Keratinocyte (primary cell): ENCODE results near the gene TWNK. TPM values are rescaled to one million over a fixed set of nuclear protein-coding genes. Genes with fewer than 3 reads are reported as not detected.

Source experiments
- DNase-seq: peaks from one replicate; pipeline ENCODE4 v3.0.0-alpha.2; 2011; ENCODE audit warnings: low read depth, missing footprints, low spot score
- FAIRE-seq: peaks from 2 replicates; lab custom pipeline; 2011; peaks lifted over from hg19 to GRCh38; lab: Jason Lieb, UNC
- H2AFZ ChIP-seq: 2 replicates; pipeline ENCODE4 v1.6.0; 2012; ENCODE audit warnings: low read length, control low read depth, inconsistent platforms; ENCODE audit not compliant: control insufficient read depth
- H3K27ac ChIP-seq: 2 replicates; pipeline ENCODE4 v1.5.1; 2011; ENCODE audit warnings: low read length; ENCODE audit not compliant: control insufficient read depth, insufficient read depth
- H3K27me3 ChIP-seq: 3 replicates; pipeline ENCODE4 v1.6.0; 2011; ENCODE audit warnings: low read length; ENCODE audit not compliant: control insufficient read depth, insufficient read depth; ENCODE audit errors: extremely low read depth
- H3K36me3 ChIP-seq, 2 experiments: 2 replicates in 1 of 2; 3 replicates in 1 of 2; pipeline ENCODE4 v1.5.1; 2011; ENCODE audit warnings: low read length in 2 of 2, mild to moderate bottlenecking in 1 of 2; ENCODE audit not compliant: control insufficient read depth in 2 of 2, insufficient read depth in 2 of 2; ENCODE audit errors: extremely low read depth in 1 of 2
- H3K4me1 ChIP-seq: 3 replicates; pipeline ENCODE4 v1.5.1; 2011; ENCODE audit warnings: low read length; ENCODE audit not compliant: control insufficient read depth, insufficient read depth; ENCODE audit errors: extremely low read depth
- H3K4me2 ChIP-seq: 3 replicates; pipeline ENCODE4 v1.6.0; 2011; ENCODE audit warnings: low read depth, low read length; ENCODE audit not compliant: control insufficient read depth, insufficient read depth; ENCODE audit errors: extremely low read depth
- H3K4me3 ChIP-seq, 3 experiments: fragments of 200-600 bp in 1 of 3; sonication (generic) in 1 of 3; 2 replicates in 2 of 3; 3 replicates in 1 of 3; pipeline ENCODE4 v1.5.1; 2011 to 2016; ENCODE audit warnings: low read length in 3 of 3, mild to moderate bottlenecking in 3 of 3, control low read depth in 2 of 3, inconsistent platforms in 1 of 3, low read depth in 1 of 3, mixed read lengths in 1 of 3, mixed run types in 1 of 3, moderate library complexity in 1 of 3; ENCODE audit not compliant: control insufficient read depth in 2 of 3, insufficient read depth in 2 of 3; ENCODE audit errors: extremely low read depth in 1 of 3
- H3K79me2 ChIP-seq: 2 replicates; pipeline ENCODE4 v1.6.0; 2012; ENCODE audit warnings: low read length; ENCODE audit not compliant: control insufficient read depth, insufficient read depth
- H3K9ac ChIP-seq: 3 replicates; pipeline ENCODE4 v1.6.0; 2011; ENCODE audit warnings: low read length; ENCODE audit not compliant: control insufficient read depth, insufficient read depth; ENCODE audit errors: extremely low read depth
- H3K9me1 ChIP-seq: 3 replicates; pipeline ENCODE4 v1.6.0; 2011; ENCODE audit warnings: low read length; ENCODE audit not compliant: control insufficient read depth, insufficient read depth; ENCODE audit errors: extremely low read depth
- H3K9me3 ChIP-seq: 2 replicates; pipeline ENCODE4 v1.5.1; 2012; ENCODE audit warnings: low read depth, low read length; ENCODE audit not compliant: control insufficient read depth
- H4K20me1 ChIP-seq: 3 replicates; pipeline ENCODE4 v1.6.0; 2011; ENCODE audit warnings: low read length; ENCODE audit not compliant: control insufficient read depth, insufficient read depth; ENCODE audit errors: extremely low read depth
- CTCF ChIP-seq, 3 experiments: IDR thresholded peaks in 1 of 3; conservative IDR thresholded peaks in 1 of 3; optimal IDR thresholded peaks in 1 of 3; 2 replicates in 2 of 3; 3 replicates in 1 of 3; pipeline versions ENCODE3 to v1.5.1; 2011; ENCODE audit warnings: low read length in 3 of 3, mild to moderate bottlenecking in 3 of 3, moderate library complexity in 2 of 3, control low read depth in 1 of 3, inconsistent platforms in 1 of 3; ENCODE audit not compliant: insufficient read depth in 2 of 3; ENCODE audit errors: extremely low read depth in 1 of 3
- EZH2 ChIP-seq: IDR thresholded peaks from one replicate; pipeline ENCODE4 v1.6.1; 2012; ENCODE audit warnings: inconsistent platforms, mild to moderate bottlenecking, low read length, moderate library complexity
- dilution Hi-C: fragments of 300-500 bp; cut with MboI; formaldehyde crosslinking; loops from one replicate; pipeline ENCODE4 v1.7.0; 2020; ENCODE audit warnings: low sequenced_read_pairs; ENCODE audit not compliant: extremely low pct_ligation_motif_present
- polyA plus RNA-seq, 5 experiments: library from polyadenylated mRNA; depleted of rRNA in 3 of 5; stranded (reverse) in 3 of 5; stranded (forward) in 1 of 5; unstranded in 1 of 5; fragments of >200 nt; gene quantifications; 1 replicate in 1 of 5; 2 replicates in 3 of 5; 3 replicates in 1 of 5; pipeline versions ENCODE4 v1.2.1 to v1.2.3, GENCODE V29; 2011 to 2012; ENCODE audit warnings: missing spikeins in 2 of 5, low read depth in 1 of 5, low replicate concordance in 1 of 5

TWNK gene
- polyA plus RNA-seq, 1 donor (not counting 4 experiments of a cell fraction or from before 2014, with no cell fraction given): 12.9 TPM

- FAIRE-seq (no peak), DNase-seq (no peak)
- TF ChIP-seq EZH2 (no peak), CTCF (optimal IDR thresholded peaks at IDR 0.05 in 1 of 3, IDR thresholded peaks at IDR 0.05 in 1 of 3, conservative IDR thresholded peaks at IDR 0.05 in 1 of 3; ENCODE audit: extremely low read depth in 1 of 3, insufficient read depth in 2 of 3, low read length in 3 of 3) (no peak)
- H3K27ac ChIP-seq: no peak overlapping the region
- H3K9me3 ChIP-seq: no peaks in the 10 kb centered on the region
- H3K9me1 ChIP-seq: no peaks in the 10 kb centered on the region
- H2AFZ ChIP-seq: no peak overlapping the region
- H3K36me3 ChIP-seq: no peaks in the 10 kb centered on the region
- no peaks in the 10 kb centered on the region for H3K79me2 ChIP-seq
- peaks cover 4% of the 10 kb centered on the region for H3K27me3 ChIP-seq
- H4K20me1 ChIP-seq: peaks cover 2% of the 10 kb centered on the region
- H3K9ac ChIP-seq: no peak overlapping the region
- no peak overlapping the region for H3K4me2 ChIP-seq
- no peak overlapping the region for H3K4me3 ChIP-seq
- peaks cover 2% of the 10 kb centered on the region for H3K4me1 ChIP-seq
- dilution Hi-C loops: no loop called here
These were observed 33.9 kb downstream of the TWNK start for GRCh38 chr10:101021239-101021638.

DNA sequence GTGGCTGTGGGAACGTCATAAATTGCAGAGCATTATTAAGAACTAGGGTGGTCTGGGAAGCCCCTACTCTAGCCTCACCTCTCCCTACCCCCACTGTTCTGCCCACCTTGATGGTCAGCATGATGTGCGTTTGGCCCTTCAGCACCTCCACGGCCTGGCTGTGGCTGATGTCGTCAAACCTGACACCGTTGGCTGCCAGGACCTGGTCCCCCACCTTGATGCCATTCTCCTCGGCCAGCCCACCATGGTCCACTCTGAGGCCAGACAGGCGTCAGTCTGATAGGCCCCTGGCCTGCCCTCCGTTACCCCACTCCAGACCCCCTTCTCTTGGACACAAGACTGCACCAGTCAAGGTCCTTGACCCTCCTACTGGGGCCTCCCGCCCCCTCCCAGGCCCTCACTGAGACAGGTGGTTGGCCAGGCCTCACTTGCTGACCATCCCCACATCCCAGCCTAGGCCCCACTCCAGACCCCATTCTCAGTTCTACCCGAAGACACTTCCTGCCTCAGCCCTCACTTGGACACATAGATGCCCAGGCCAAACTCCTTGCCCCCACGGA lies 34.4 kb downstream of the TWNK start:
- Histone ChIP-seq H3K4me1 (peaks cover 2% of the 10 kb centered on the region), H3K27me3 (peaks cover 5% of the 10 kb centered on the region), H3K9ac (no peak overlapping the region), H3K4me3 (no peak overlapping the region), H3K36me3 (no peaks in the 10 kb centered on the region), H3K9me1 (no peaks in the 10 kb centered on the region), H3K27ac (no peak overlapping the region), H4K20me1 (no peaks in the 10 kb centered on the region), H3K79me2 (no peaks in the 10 kb centered on the region), H3K9me3 (no peaks in the 10 kb centered on the region), H2AFZ (no peak overlapping the region), H3K4me2 (no peak overlapping the region)
- no peak for DNase-seq
- no peak for FAIRE-seq
- no peak for TF ChIP-seq EZH2
- TF ChIP-seq CTCF (optimal IDR thresholded peaks at IDR 0.05 in 1 of 3, IDR thresholded peaks at IDR 0.05 in 1 of 3, conservative IDR thresholded peaks at IDR 0.05 in 1 of 3; ENCODE audit: extremely low read depth in 1 of 3, insufficient read depth in 2 of 3, low read length in 3 of 3): no peak
- dilution Hi-C loops: no loop called here
